Renal cortex interstitium (tissue), 15 donors: Measurements from ENCODE around the gene STX4. TPM values are rescaled to one million over a fixed set of nuclear protein-coding genes. Genes with fewer than 3 reads are reported as not detected.
A peak's percentile ranks its signal among the peaks of the same experiment; 100 is the strongest.

ENCODE experiments used
- DNase-seq, 11 donors: peaks; one replicate each; pipeline ENCODE4 v3.0.0-alpha.2; 2013; ENCODE audit warnings: low read depth in 9 of 11, low spot score in 4 of 11; ENCODE audit errors: extremely low read depth in 1 of 11
- long read RNA-seq, 16 experiments: transcript quantifications; one replicate each; lab custom pipeline, GENCODE V29; 2026
- polyA plus RNA-seq, 3 donors: library from polyadenylated mRNA; unstranded; fragments of 120-200 nt; gene quantifications; one replicate each; pipeline ENCODE4 v1.2.1, GENCODE V29; 2013; ENCODE audit not compliant: insufficient read length in 3 of 3

Gene STX4
- 10 to 100 TPM; 32.8 to 46.2 (median 39.5) TPM for polyA plus RNA-seq
- long read RNA-seq, donor 1, transcript STX4-201 (11 exons, 1,481 nt) = major isoform, 5 of 10 reads
- long read RNA-seq, donor 1, partial matches to known transcripts = 0 of 10 reads
- long read RNA-seq, donor 1, other reads (novel, unspliced or antisense) = 0 of 10 reads
- long read RNA-seq, donor 2, transcript STX4-201 (11 exons, 1,481 nt) = major isoform, 5 of 6 reads
- long read RNA-seq, donor 2, partial matches to known transcripts = 0 of 6 reads
- long read RNA-seq, donor 2, other reads (novel, unspliced or antisense) = 0 of 6 reads
- long read RNA-seq, donor 3, transcript STX4-201 (11 exons, 1,481 nt) = major isoform, 7 of 14 reads
- long read RNA-seq, donor 3, partial matches to known transcripts = 0 of 14 reads
- long read RNA-seq, donor 3, other reads (novel, unspliced or antisense) = 0 of 14 reads
- long read RNA-seq, donor 4, transcript STX4-201 (11 exons, 1,481 nt) = major isoform, 12 of 14 reads
- long read RNA-seq, donor 4, partial matches to known transcripts = 0 of 14 reads
- long read RNA-seq, donor 4, other reads (novel, unspliced or antisense) = 0 of 14 reads
- long read RNA-seq, donor 5 = 0 reads
- long read RNA-seq, donor 6, transcript STX4-201 (11 exons, 1,481 nt) = major isoform, 5 of 14 reads
- long read RNA-seq, donor 6, partial matches to known transcripts = 6 of 14 reads
- long read RNA-seq, donor 6, other reads (novel, unspliced or antisense) = 0 of 14 reads
- long read RNA-seq, donor 7, transcript STX4-217 (4 exons, 649 nt) = minor isoform, 5 of 20 reads
- long read RNA-seq, donor 7, transcript STX4-201 (11 exons, 1,481 nt) = major isoform, 6 of 20 reads
- long read RNA-seq, donor 7, partial matches to known transcripts = 8 of 20 reads
- long read RNA-seq, donor 7, other reads (novel, unspliced or antisense) = 0 of 20 reads
- long read RNA-seq, donor 8 = 0 reads
- long read RNA-seq, donor 9, transcript STX4-201 (11 exons, 1,481 nt) = major isoform, 5 of 10 reads
- long read RNA-seq, donor 9, partial matches to known transcripts = 0 of 10 reads
- long read RNA-seq, donor 9, other reads (novel, unspliced or antisense) = 0 of 10 reads
- long read RNA-seq, donor 10, transcript STX4-201 (11 exons, 1,481 nt) = major isoform, 9 of 12 reads
- long read RNA-seq, donor 10, partial matches to known transcripts = 0 of 12 reads
- long read RNA-seq, donor 10, other reads (novel, unspliced or antisense) = 0 of 12 reads
- long read RNA-seq, donor 11, transcript STX4-201 (11 exons, 1,481 nt) = major isoform, 5 of 13 reads
- long read RNA-seq, donor 11, partial matches to known transcripts = 6 of 13 reads
- long read RNA-seq, donor 11, other reads (novel, unspliced or antisense) = 0 of 13 reads
- long read RNA-seq, donor 12, partial matches to known transcripts = 0 of 4 reads
- long read RNA-seq, donor 12, other reads (novel, unspliced or antisense) = 0 of 4 reads
- long read RNA-seq, donor 13 = 0 reads
- long read RNA-seq, donor 14, transcript STX4-201 (11 exons, 1,481 nt) = major isoform, 5 of 8 reads
- long read RNA-seq, donor 14, partial matches to known transcripts = 0 of 8 reads
- long read RNA-seq, donor 14, other reads (novel, unspliced or antisense) = 0 of 8 reads
- long read RNA-seq, donor 15, partial matches to known transcripts = 0 of 7 reads
- long read RNA-seq, donor 15, other reads (novel, unspliced or antisense) = 0 of 7 reads
- long read RNA-seq, donor 16, transcript STX4-201 (11 exons, 1,481 nt) = major isoform, 26 of 67 reads
- long read RNA-seq, donor 16, partial matches to known transcripts = 31 of 67 reads
- long read RNA-seq, donor 16, other reads (novel, unspliced or antisense) = 0 of 67 reads

- peak; percentile 91 to 97 (median 95) for DNase-seq
These were observed at the start of gene STX4 for GRCh38 chr16:31032736-31033708. Gene STX4, plus strand, starts transcription at chr16:31033558. Its CDS starts 248 bp downstream, at chr16:31033806.

- DNase-seq = no peak
These were observed 49.3 kb upstream of the STX4 start for GRCh38 chr16:30983898-30984610.

GRCh38 chr16:30984669-30985400 is 48.5 kb upstream of the STX4 start, which contains the start of gene HSD3B7:
Gene HSD3B7, plus strand, starts transcription at chr16:30985207. Its CDS starts 452 bp downstream, at chr16:30985659.
- DNase-seq = peak; percentile 36 to 71 (median 59)

- DNase-seq = peak in 7 of 11 donors; percentile 15 to 62 (median 42)
These were observed 47.8 kb upstream of the STX4 start for GRCh38 chr16:30985401-30986128.

- DNase-seq = no peak
These were observed 47.0 kb upstream of the STX4 start for GRCh38 chr16:30986129-30986991.

- DNase-seq = no peak
These were observed 45.7 kb upstream of the STX4 start for GRCh38 chr16:30987581-30988190.

- DNase-seq = no peak
These were observed 43.8 kb upstream of the STX4 start for GRCh38 chr16:30989469-30990047.

- no peak for DNase-seq
These were observed 43.3 kb upstream of the STX4 start for GRCh38 chr16:30990105-30990504.

- no peak for DNase-seq
These were observed 42.3 kb upstream of the STX4 start for GRCh38 chr16:30991052-30991451.

GRCh38 chr16:30992276-30992780 is 41.0 kb upstream of the STX4 start:
- DNase-seq = no peak

- DNase-seq = no peak
These were observed 40.2 kb upstream of the STX4 start for GRCh38 chr16:30992931-30993816.

GRCh38 chr16:30995927-30996323 is 37.4 kb upstream of the STX4 start:
- no peak for DNase-seq
